A549 (cell line): ENCODE measurements around the gene SLC39A3. TPM values are rescaled to one million over a fixed set of nuclear protein-coding genes. Genes with fewer than 3 reads are reported as not detected.

Experiments used
- ATAC-seq, 2 experiments: fragments of 200-7000 bp in 1 of 2; fragments of >200 bp in 1 of 2; cut with Nextera tagmentation in 1 of 2; cut with Tn5 transposase in 1 of 2; 3 replicates each; pipeline versions ENCODE4 v1.8.0 to v1.9.1; 2018 to 2020; ENCODE audit warnings: mild to moderate bottlenecking in 1 of 2, moderate library complexity in 1 of 2
- CTCF ChIA-PET: fragments of 300-600 bp; sonication (Branson Sonifier 250); formaldehyde crosslinking; extraction: SDS; loops from one replicate; lab custom pipeline; 2021; ENCODE audit warnings: antibody characterized with exemption, inconsistent platforms; lab: Yijun Ruan, JAX
- POLR2A ChIA-PET: fragments of 350-600 bp; formaldehyde crosslinking; extraction: SDS; loops from one replicate; lab custom pipeline; 2021; ENCODE audit warnings: antibody characterized with exemption, inconsistent platforms; lab: Yijun Ruan, JAX
- DNase-seq, 2 experiments: peaks; one replicate each; pipeline versions ENCODE4 v3.0.0 to v3.0.0-alpha.2; 2011 to 2016; ENCODE audit warnings: low read depth in 1 of 2, low spot score in 1 of 2
- FAIRE-seq: peaks from 2 replicates; lab custom pipeline; 2011; peaks lifted over from hg19 to GRCh38; lab: Jason Lieb, UNC
- H3K27ac ChIP-seq, 2 experiments: fragments of >200 bp; sonication (Bioruptor Twin); formaldehyde crosslinking; 3 replicates each; pipeline ENCODE4 v1.5.1; 2016 to 2017
- H3K4me1 ChIP-seq: fragments of >200 bp; sonication (Bioruptor Twin); formaldehyde crosslinking; 3 replicates; pipeline ENCODE4 v1.6.1; 2016
- H3K4me2 ChIP-seq: fragments of >200 bp; sonication (Bioruptor Twin); formaldehyde crosslinking; 3 replicates; pipeline ENCODE4 v1.6.1; 2016
- H3K4me3 ChIP-seq: fragments of >200 bp; sonication (Bioruptor Twin); formaldehyde crosslinking; 3 replicates; pipeline ENCODE4 v1.5.1; 2016
- H3K9me3 ChIP-seq: fragments of >200 bp; sonication (Bioruptor Twin); formaldehyde crosslinking; 3 replicates; pipeline ENCODE4 v1.6.1; 2016
- CHD2 ChIP-seq: fragments of 150-350 bp; IDR thresholded peaks from 2 replicates; pipeline ENCODE4 v1.6.1; 2014; ENCODE audit warnings: low read length; ENCODE audit not compliant: partially characterized antibody
- ESRRA ChIP-seq: fragments of 150-350 bp; IDR thresholded peaks from 2 replicates; pipeline ENCODE4 v1.6.1; 2014; ENCODE audit warnings: mild to moderate bottlenecking, low read length, borderline replicate concordance
- HEYL ChIP-seq: fragments of 250-450 bp; sonication (Bioruptor Pico); IDR thresholded peaks from 2 replicates; pipeline ENCODE4 v1.8.0; 2021; ENCODE audit warnings: mild to moderate bottlenecking, moderate library complexity
- HOXA7 ChIP-seq: fragments of 250-450 bp; sonication (Bioruptor Pico); IDR thresholded peaks from 2 replicates; pipeline ENCODE4 v1.5.0; 2020; ENCODE audit warnings: mild to moderate bottlenecking, moderate library complexity
- HOXB13 ChIP-seq: fragments of 250-450 bp; sonication (Bioruptor Pico); IDR thresholded peaks from 2 replicates; pipeline ENCODE4 v1.5.0; 2020; ENCODE audit warnings: low read depth, mild to moderate bottlenecking, moderate library complexity
- JUN ChIP-seq, 2 experiments: fragments of >200 bp; sonication (Bioruptor Twin); formaldehyde crosslinking; IDR thresholded peaks; 2 replicates in 1 of 2; 3 replicates in 1 of 2; pipeline ENCODE4 v1.6.1; 2016 to 2017
- JUNB ChIP-seq: fragments of >200 bp; sonication (Bioruptor Twin); formaldehyde crosslinking; IDR thresholded peaks from 2 replicates; pipeline ENCODE4 v1.6.1; 2016
- KDM5A ChIP-seq: fragments of 200-600 bp; sonication (generic); IDR thresholded peaks from 2 replicates; pipeline ENCODE4 v1.6.1; 2016; ENCODE audit warnings: antibody characterized with exemption, mild to moderate bottlenecking
- MAZ ChIP-seq: fragments of 150-350 bp; IDR thresholded peaks from 2 replicates; pipeline ENCODE4 v1.6.1; 2014; ENCODE audit warnings: antibody characterized with exemption, low read depth, low read length, borderline replicate concordance
- NR3C1 ChIP-seq: fragments of >200 bp; sonication (Bioruptor Twin); formaldehyde crosslinking; IDR thresholded peaks from 3 replicates; pipeline ENCODE4 v1.6.1; 2017
- POLR2AphosphoS2 ChIP-seq: conservative IDR thresholded peaks from 2 replicates; pipeline ENCODE4 v1.6.1; 2012; ENCODE audit warnings: low read length, improper control_type of control experiment, inconsistent platforms
- RARB ChIP-seq: fragments of 250-450 bp; sonication (Bioruptor Pico); IDR thresholded peaks from 2 replicates; pipeline ENCODE4 v1.8.0; 2021; ENCODE audit warnings: mild to moderate bottlenecking, moderate library complexity
- TP53 ChIP-seq: fragments of 250-450 bp; sonication (Bioruptor Pico); IDR thresholded peaks from 2 replicates; pipeline ENCODE4 v1.5.0; 2021; ENCODE audit warnings: mild to moderate bottlenecking, moderate library complexity
- ZC3H11A ChIP-seq: fragments of 450-650 bp; IDR thresholded peaks from 2 replicates; pipeline ENCODE4 v1.6.1; 2014; ENCODE audit warnings: antibody characterized with exemption, mild to moderate bottlenecking
- WGBS: methylation state at CpG from one replicate; pipeline ENCODE4 v1.1.6; 2017; ENCODE audit errors: missing lambda C conversion rate; 5-methylcytosine and 5-hydroxymethylcytosine counted together
- polyA plus RNA-seq, 4 experiments: library from polyadenylated mRNA; depleted of rRNA in 3 of 4; stranded (reverse); fragments of >200 nt; fragmentation: RNase III in 1 of 4; extraction: RNeasy Plus Mini Kit Qiagen cat#74134 plus additional on column Dnase treatment in 1 of 4; gene quantifications; 2 replicates in 3 of 4; 3 replicates in 1 of 4; pipeline ENCODE4 v1.2.3, GENCODE V29; 2011 to 2017
- TF ChIP-seq, protein P1 (sequence below): fragments of >200 bp; sonication (Bioruptor Twin); formaldehyde crosslinking; IDR thresholded peaks from 3 replicates; pipeline ENCODE4 v1.6.1; 2016
- TF ChIP-seq, protein P2 (sequence below): fragments of 200-600 bp; sonication (generic); IDR thresholded peaks from 2 replicates; pipeline ENCODE4 v1.6.1; 2016; ENCODE audit warnings: antibody characterized with exemption, mild to moderate bottlenecking, moderate library complexity
- TF ChIP-seq, protein P3 (sequence below): fragments of 150-350 bp; IDR thresholded peaks from 2 replicates; pipeline ENCODE4 v1.6.1; 2014; ENCODE audit warnings: low read depth, mild to moderate bottlenecking, low read length

Gene SLC39A3
- polyA plus RNA-seq, 2 of the 4 experiments (the other 2 are of a cell fraction), result 28.3 to 29.6 TPM

DNA sequence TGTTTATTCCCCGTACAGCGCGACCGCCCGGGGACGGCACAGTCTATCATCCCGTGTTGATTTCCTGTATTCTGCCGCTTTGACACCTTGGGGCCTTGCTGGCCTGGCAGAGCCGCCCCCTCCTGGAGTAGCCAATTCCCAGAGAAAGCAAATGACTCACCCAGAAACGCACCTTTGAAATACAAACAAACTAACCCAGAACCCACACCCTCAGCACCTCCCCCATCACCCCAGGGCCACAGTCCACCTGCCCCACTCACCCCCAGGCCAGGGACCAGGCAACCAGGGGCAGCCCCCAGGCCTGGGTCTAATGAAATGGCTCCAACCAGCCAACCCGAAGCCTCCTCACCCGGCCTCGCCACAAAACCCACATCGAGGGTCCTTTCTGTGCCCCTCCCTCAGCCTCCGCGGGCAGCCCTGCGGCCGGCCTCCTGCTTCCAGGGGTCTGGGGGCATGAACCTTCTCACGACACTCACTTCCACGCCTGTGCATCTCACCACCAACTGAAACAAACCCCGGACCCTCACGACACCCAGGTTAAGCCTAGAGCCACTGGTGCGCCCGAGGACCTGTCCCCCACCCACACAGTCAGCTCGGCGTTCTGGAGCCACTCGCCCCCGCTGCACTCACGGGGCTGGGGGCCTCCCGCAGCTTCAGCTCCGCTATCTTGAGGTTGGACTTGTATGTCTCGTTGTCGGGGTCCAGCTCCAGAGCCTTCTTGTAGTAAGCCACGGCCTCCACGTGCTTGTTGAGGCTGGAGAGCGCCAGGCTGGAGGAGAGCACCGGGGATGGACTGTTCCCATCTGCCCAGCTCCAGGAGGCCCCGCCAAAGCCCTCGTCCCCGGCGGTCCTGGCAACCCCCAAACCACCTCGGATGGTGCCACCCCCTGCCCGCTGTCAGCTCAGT lies 22.3 kb upstream of the SLC39A3 start:
- WGBS, result 88% methylated on average over 20 of the region's 43 CpGs
- no peak overlapping the region for H3K27ac ChIP-seq
- no peak overlapping the region for H3K4me2 ChIP-seq
- H3K9me3 ChIP-seq, result no peaks in the 10 kb centered on the region
- TF ChIP-seq ESRRA (no peak), TP53 (CRISPR knock-in tag) (no peak), JUNB (no peak), KDM5A (no peak), HOXA7 (CRISPR knock-in tag) (no peak), CHD2 (no peak), HOXB13 (no peak), MAZ (no peak), JUN (IDR thresholded peaks at IDR 0.05) (no peak), POLR2AphosphoS2 (no peak), HEYL (CRISPR knock-in tag) (no peak), RARB (CRISPR knock-in tag) (no peak), ZC3H11A (no peak), NR3C1 (no peak)
- TF ChIP-seq, protein P1, sequence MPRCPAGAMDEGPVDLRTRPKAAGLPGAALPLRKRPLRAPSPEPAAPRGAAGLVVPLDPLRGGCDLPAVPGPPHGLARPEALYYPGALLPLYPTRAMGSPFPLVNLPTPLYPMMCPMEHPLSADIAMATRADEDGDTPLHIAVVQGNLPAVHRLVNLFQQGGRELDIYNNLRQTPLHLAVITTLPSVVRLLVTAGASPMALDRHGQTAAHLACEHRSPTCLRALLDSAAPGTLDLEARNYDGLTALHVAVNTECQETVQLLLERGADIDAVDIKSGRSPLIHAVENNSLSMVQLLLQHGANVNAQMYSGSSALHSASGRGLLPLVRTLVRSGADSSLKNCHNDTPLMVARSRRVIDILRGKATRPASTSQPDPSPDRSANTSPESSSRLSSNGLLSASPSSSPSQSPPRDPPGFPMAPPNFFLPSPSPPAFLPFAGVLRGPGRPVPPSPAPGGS, result no peak
- ATAC-seq, result no peak
- H3K4me3 ChIP-seq, result no peak overlapping the region
- POLR2A ChIA-PET, result no interaction called here
- H3K4me1 ChIP-seq, result no peaks in the 10 kb centered on the region
- CTCF ChIA-PET, result no interaction called here
- no peak for FAIRE-seq
- DNase-seq, result no peak

DNA sequence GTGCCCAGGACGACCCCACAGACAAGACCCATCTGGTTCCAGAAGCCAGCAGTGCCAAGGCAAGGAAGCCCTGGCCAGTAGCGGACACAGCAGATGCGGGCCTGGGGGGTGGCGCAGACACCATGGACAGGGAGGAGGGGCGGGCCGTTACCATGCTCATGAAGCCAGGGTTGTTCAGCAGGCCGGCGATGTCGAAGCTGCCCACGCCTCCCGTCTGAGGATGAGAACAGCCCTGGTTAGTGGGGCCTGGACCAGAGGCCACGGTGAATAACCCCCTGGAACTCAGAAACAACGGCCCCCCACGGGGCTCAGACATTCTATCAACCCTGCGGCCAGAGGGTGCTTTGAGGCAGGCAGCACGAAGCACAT lies 21.5 kb upstream of the SLC39A3 start:
- WGBS, result 97% methylated on average over 8 of the region's 16 CpGs
- CTCF ChIA-PET, result no interaction called here
- no peak overlapping the region for H3K27ac ChIP-seq
- H3K9me3 ChIP-seq, result no peaks in the 10 kb centered on the region
- H3K4me3 ChIP-seq, result no peak overlapping the region
- H3K4me1 ChIP-seq, result no peaks in the 10 kb centered on the region
- DNase-seq (no peak), FAIRE-seq (no peak), ATAC-seq (no peak)
- POLR2A ChIA-PET, result no interaction called here
- TF ChIP-seq, protein P2, sequence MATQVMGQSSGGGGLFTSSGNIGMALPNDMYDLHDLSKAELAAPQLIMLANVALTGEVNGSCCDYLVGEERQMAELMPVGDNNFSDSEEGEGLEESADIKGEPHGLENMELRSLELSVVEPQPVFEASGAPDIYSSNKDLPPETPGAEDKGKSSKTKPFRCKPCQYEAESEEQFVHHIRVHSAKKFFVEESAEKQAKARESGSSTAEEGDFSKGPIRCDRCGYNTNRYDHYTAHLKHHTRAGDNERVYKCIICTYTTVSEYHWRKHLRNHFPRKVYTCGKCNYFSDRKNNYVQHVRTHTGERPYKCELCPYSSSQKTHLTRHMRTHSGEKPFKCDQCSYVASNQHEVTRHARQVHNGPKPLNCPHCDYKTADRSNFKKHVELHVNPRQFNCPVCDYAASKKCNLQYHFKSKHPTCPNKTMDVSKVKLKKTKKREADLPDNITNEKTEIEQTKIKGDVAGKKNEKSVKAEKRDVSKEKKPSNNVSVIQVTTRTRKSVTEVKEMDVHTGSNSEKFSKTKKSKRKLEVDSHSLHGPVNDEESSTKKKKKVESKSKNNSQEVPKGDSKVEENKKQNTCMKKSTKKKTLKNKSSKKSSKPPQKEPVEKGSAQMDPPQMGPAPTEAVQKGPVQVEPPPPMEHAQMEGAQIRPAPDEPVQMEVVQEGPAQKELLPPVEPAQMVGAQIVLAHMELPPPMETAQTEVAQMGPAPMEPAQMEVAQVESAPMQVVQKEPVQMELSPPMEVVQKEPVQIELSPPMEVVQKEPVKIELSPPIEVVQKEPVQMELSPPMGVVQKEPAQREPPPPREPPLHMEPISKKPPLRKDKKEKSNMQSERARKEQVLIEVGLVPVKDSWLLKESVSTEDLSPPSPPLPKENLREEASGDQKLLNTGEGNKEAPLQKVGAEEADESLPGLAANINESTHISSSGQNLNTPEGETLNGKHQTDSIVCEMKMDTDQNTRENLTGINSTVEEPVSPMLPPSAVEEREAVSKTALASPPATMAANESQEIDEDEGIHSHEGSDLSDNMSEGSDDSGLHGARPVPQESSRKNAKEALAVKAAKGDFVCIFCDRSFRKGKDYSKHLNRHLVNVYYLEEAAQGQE, result no peak
- TF ChIP-seq HOXB13 (no peak), KDM5A (no peak), NR3C1 (no peak)
- TF ChIP-seq, protein P3, sequence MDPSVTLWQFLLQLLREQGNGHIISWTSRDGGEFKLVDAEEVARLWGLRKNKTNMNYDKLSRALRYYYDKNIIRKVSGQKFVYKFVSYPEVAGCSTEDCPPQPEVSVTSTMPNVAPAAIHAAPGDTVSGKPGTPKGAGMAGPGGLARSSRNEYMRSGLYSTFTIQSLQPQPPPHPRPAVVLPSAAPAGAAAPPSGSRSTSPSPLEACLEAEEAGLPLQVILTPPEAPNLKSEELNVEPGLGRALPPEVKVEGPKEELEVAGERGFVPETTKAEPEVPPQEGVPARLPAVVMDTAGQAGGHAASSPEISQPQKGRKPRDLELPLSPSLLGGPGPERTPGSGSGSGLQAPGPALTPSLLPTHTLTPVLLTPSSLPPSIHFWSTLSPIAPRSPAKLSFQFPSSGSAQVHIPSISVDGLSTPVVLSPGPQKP, result no peak
- H3K4me2 ChIP-seq, result no peak overlapping the region
